ENCODE data around the gene ELOVL5.

Gene ELOVL5

DNA sequence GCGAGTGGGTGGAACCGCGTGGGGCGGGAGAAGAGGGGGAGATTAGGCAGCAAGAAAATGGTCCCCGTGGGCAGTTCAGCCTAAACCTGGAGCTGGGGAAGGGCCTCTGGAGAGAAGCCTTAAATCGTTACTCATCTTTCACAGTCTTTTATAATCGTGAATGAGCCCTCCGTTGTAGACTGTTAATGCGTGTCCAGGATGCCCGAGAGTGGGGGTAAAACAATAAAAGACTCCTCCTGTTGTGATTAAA is 11.0 kb upstream of the ELOVL5 start:
- peak overlapping the region; percentile 90 for H3K23ac ChIP-seq (ENCODE audit: low read depth, low read length, poor library complexity)
- peak overlapping the region; percentile 60 for H2AFZ ChIP-seq (ENCODE audit: low read length)
- H3K4me3 ChIP-seq (ENCODE audit: low read length in 2 of 2) = peak overlapping the region; percentile 51 to 75
- H3K9me3 ChIP-seq (replicated peaks in 1 of 2; ENCODE audit: control insufficient read depth in 2 of 2, insufficient read depth in 1 of 2, low read depth in 1 of 2, low read length in 2 of 2) = peaks cover 3 to 9% of the 10 kb centered on the region in 2 donors
- peak overlapping the region; percentile 93 for H2BK120ac ChIP-seq (ENCODE audit: low read depth, low read length)
- peak overlapping the region; percentile 97 for H3K18ac ChIP-seq (ENCODE audit: low read length)
- H2BK15ac ChIP-seq (ENCODE audit: low read length) = no peak overlapping the region
- H2BK5ac ChIP-seq (ENCODE audit: low read length) = peak overlapping the region; percentile 89
- H3K36me3 ChIP-seq (replicated peaks in 1 of 2; ENCODE audit: control insufficient read depth in 2 of 2, insufficient read depth in 2 of 2, low read length in 2 of 2) = no peaks in the 10 kb centered on the region
- H3K14ac ChIP-seq (ENCODE audit: low read length) = no peak overlapping the region
- H4K91ac ChIP-seq (ENCODE audit: low read depth, low read length, poor library complexity) = no peak overlapping the region
- no peak overlapping the region for H3K4ac ChIP-seq (ENCODE audit: low read length)
- no peak for DNase-seq (ENCODE audit: low spot score)
- peak overlapping the region; percentile 69 for H3K27ac ChIP-seq (replicated peaks; ENCODE audit: low read length)
- peak overlapping the region; percentile 86 for H3K9ac ChIP-seq (ENCODE audit: low read depth, low read length, poor library complexity)
- WGBS, 2 donors (ENCODE audit: extremely low coverage in 2 of 2, insufficient read length in 2 of 2, insufficient replicate concordance in 1 of 2) = no CpG with 5 or more reads among the region's 10 CpGs
- H3K27me3 ChIP-seq (ENCODE audit: control insufficient read depth in 3 of 3, insufficient read depth in 3 of 3, low read depth in 1 of 3, low read length in 3 of 3) = no peaks in the 10 kb centered on the region
- no peak overlapping the region for H2AK5ac ChIP-seq (ENCODE audit: low read depth, low read length)
- peaks cover 16 to 20% of the 10 kb centered on the region in 2 donors for H3K4me1 ChIP-seq (ENCODE audit: control insufficient read depth in 2 of 2, insufficient read depth in 1 of 2, low read depth in 1 of 2, low read length in 2 of 2)
- H3K4me2 ChIP-seq (ENCODE audit: insufficient read depth, low read length, poor library complexity, severe bottlenecking) = peak overlapping the region; percentile 76
- H2BK12ac ChIP-seq (ENCODE audit: low read length) = no peak overlapping the region
- no peak overlapping the region for H4K8ac ChIP-seq (ENCODE audit: low read depth, low read length)
- no peaks in the 10 kb centered on the region for H3K79me1 ChIP-seq (ENCODE audit: low read depth, low read length)

GRCh38 chr6:53359095-53359842 is 10.5 kb upstream of the ELOVL5 start:
- Histone ChIP-seq H3K36me3 (replicated peaks in 1 of 2; ENCODE audit: control insufficient read depth in 2 of 2, insufficient read depth in 2 of 2, low read length in 2 of 2) (no peaks in the 10 kb centered on the region), H2BK15ac (ENCODE audit: low read length) (peak overlapping the region; percentile 72)

GRCh38 chr6:53358440-53359094 is 9.8 kb upstream of the ELOVL5 start:
- Histone ChIP-seq H3K9me3 (replicated peaks in 1 of 2; ENCODE audit: control insufficient read depth in 2 of 2, insufficient read depth in 1 of 2, low read depth in 1 of 2, low read length in 2 of 2) (peaks cover under 1 to 1% of the 10 kb centered on the region in 2 donors), H4K8ac (ENCODE audit: low read depth, low read length) (no peak overlapping the region), H2BK12ac (ENCODE audit: low read length) (no peak overlapping the region), H4K91ac (ENCODE audit: low read depth, low read length, poor library complexity) (no peak overlapping the region), H2BK120ac (ENCODE audit: low read depth, low read length) (no peak overlapping the region), H3K4ac (ENCODE audit: low read length) (no peak overlapping the region), H3K18ac (ENCODE audit: low read length) (peak overlapping the region; percentile 5), H3K36me3 (replicated peaks in 1 of 2; ENCODE audit: control insufficient read depth in 2 of 2, insufficient read depth in 2 of 2, low read length in 2 of 2) (no peaks in the 10 kb centered on the region), H2BK15ac (ENCODE audit: low read length) (peak overlapping the region; percentile 72), H3K27me3 (ENCODE audit: control insufficient read depth in 3 of 3, insufficient read depth in 3 of 3, low read depth in 1 of 3, low read length in 3 of 3) (no peaks in the 10 kb centered on the region), H2AK5ac (ENCODE audit: low read depth, low read length) (no peak overlapping the region), H3K9ac (ENCODE audit: low read depth, low read length, poor library complexity) (no peak overlapping the region), H3K14ac (ENCODE audit: low read length) (no peak overlapping the region), H2AFZ (ENCODE audit: low read length) (peak overlapping the region; percentile 94), H2BK5ac (ENCODE audit: low read length) (peak overlapping the region; percentile 89), H3K27ac (replicated peaks; ENCODE audit: low read length) (peak overlapping the region; percentile 79), H3K4me2 (ENCODE audit: insufficient read depth, low read length, poor library complexity, severe bottlenecking) (peak overlapping the region; percentile 82), H3K4me1 (ENCODE audit: control insufficient read depth in 2 of 2, insufficient read depth in 1 of 2, low read depth in 1 of 2, low read length in 2 of 2) (peaks cover 16 to 20% of the 10 kb centered on the region in 2 donors), H3K79me1 (ENCODE audit: low read depth, low read length) (no peaks in the 10 kb centered on the region), H3K4me3 (ENCODE audit: low read length in 2 of 2) (peak overlapping the region; percentile 58 to 84), H3K23ac (ENCODE audit: low read depth, low read length, poor library complexity) (peak overlapping the region; percentile 90)
- WGBS, 2 donors (ENCODE audit: extremely low coverage in 2 of 2, insufficient read length in 2 of 2, insufficient replicate concordance in 1 of 2) = no CpG with 5 or more reads among the region's 17 CpGs
- no peak for DNase-seq (ENCODE audit: low spot score)

More at GRCh38 chr6:53359095-53359842, 10.5 kb upstream of the ELOVL5 start:
- Histone ChIP-seq H3K14ac (ENCODE audit: low read length) (no peak overlapping the region), H3K4me2 (ENCODE audit: insufficient read depth, low read length, poor library complexity, severe bottlenecking) (peak overlapping the region; percentile 82), H4K8ac (ENCODE audit: low read depth, low read length) (no peak overlapping the region), H3K18ac (ENCODE audit: low read length) (peak overlapping the region; percentile 98), H2BK120ac (ENCODE audit: low read depth, low read length) (peak overlapping the region; percentile 93), H4K91ac (ENCODE audit: low read depth, low read length, poor library complexity) (no peak overlapping the region), H3K27me3 (ENCODE audit: control insufficient read depth in 3 of 3, insufficient read depth in 3 of 3, low read depth in 1 of 3, low read length in 3 of 3) (no peaks in the 10 kb centered on the region), H3K4me3 (ENCODE audit: low read length in 2 of 2) (peak overlapping the region; percentile 58 to 84), H2BK5ac (ENCODE audit: low read length) (peak overlapping the region; percentile 89), H3K4me1 (ENCODE audit: control insufficient read depth in 2 of 2, insufficient read depth in 1 of 2, low read depth in 1 of 2, low read length in 2 of 2) (peaks cover 16 to 20% of the 10 kb centered on the region in 2 donors), H2AK5ac (ENCODE audit: low read depth, low read length) (no peak overlapping the region), H3K4ac (ENCODE audit: low read length) (no peak overlapping the region), H3K23ac (ENCODE audit: low read depth, low read length, poor library complexity) (peak overlapping the region; percentile 90), H3K9ac (ENCODE audit: low read depth, low read length, poor library complexity) (peak overlapping the region; percentile 86), H2BK12ac (ENCODE audit: low read length) (no peak overlapping the region), H3K9me3 (replicated peaks in 1 of 2; ENCODE audit: control insufficient read depth in 2 of 2, insufficient read depth in 1 of 2, low read depth in 1 of 2, low read length in 2 of 2) (peaks cover 3 to 7% of the 10 kb centered on the region in 2 donors), H3K79me1 (ENCODE audit: low read depth, low read length) (no peaks in the 10 kb centered on the region), H3K27ac (replicated peaks; ENCODE audit: low read length) (peak overlapping the region; percentile 79), H2AFZ (ENCODE audit: low read length) (peak overlapping the region; percentile 94)
- WGBS, 2 donors (ENCODE audit: extremely low coverage in 2 of 2, insufficient read length in 2 of 2, insufficient replicate concordance in 1 of 2) = no CpG with 5 or more reads among the region's 73 CpGs
- peak; percentile 95 for DNase-seq (ENCODE audit: low spot score)

- no peak overlapping the region for H2AK5ac ChIP-seq (ENCODE audit: low read depth, low read length)
- no peak overlapping the region for H3K23ac ChIP-seq (ENCODE audit: low read depth, low read length, poor library complexity)
- peaks cover 16 to 20% of the 10 kb centered on the region in 2 donors for H3K4me1 ChIP-seq (ENCODE audit: control insufficient read depth in 2 of 2, insufficient read depth in 1 of 2, low read depth in 1 of 2, low read length in 2 of 2)
- DNase-seq (ENCODE audit: low spot score) = no peak
- no peaks in the 10 kb centered on the region for H3K9me3 ChIP-seq (replicated peaks in 1 of 2; ENCODE audit: control insufficient read depth in 2 of 2, insufficient read depth in 1 of 2, low read depth in 1 of 2, low read length in 2 of 2)
- no peak overlapping the region for H2BK15ac ChIP-seq (ENCODE audit: low read length)
- no peak overlapping the region for H2BK12ac ChIP-seq (ENCODE audit: low read length)
- H3K27ac ChIP-seq (replicated peaks; ENCODE audit: low read length) = no peak overlapping the region
- H3K4me3 ChIP-seq (ENCODE audit: low read length in 2 of 2) = peak overlapping the region in 1 of 2 donors; percentile 58
- H2BK120ac ChIP-seq (ENCODE audit: low read depth, low read length) = no peak overlapping the region
- no peaks in the 10 kb centered on the region for H3K79me1 ChIP-seq (ENCODE audit: low read depth, low read length)
- WGBS, 2 donors (ENCODE audit: extremely low coverage in 2 of 2, insufficient read length in 2 of 2, insufficient replicate concordance in 1 of 2) = no CpG with 5 or more reads among the region's 7 CpGs
- H3K4ac ChIP-seq (ENCODE audit: low read length) = no peak overlapping the region
- H3K9ac ChIP-seq (ENCODE audit: low read depth, low read length, poor library complexity) = no peak overlapping the region
- no peak overlapping the region for H3K14ac ChIP-seq (ENCODE audit: low read length)
- H2AFZ ChIP-seq (ENCODE audit: low read length) = no peak overlapping the region
- no peaks in the 10 kb centered on the region for H3K27me3 ChIP-seq (ENCODE audit: control insufficient read depth in 3 of 3, insufficient read depth in 3 of 3, low read depth in 1 of 3, low read length in 3 of 3)
- H3K18ac ChIP-seq (ENCODE audit: low read length) = no peak overlapping the region
- no peak overlapping the region for H4K8ac ChIP-seq (ENCODE audit: low read depth, low read length)
- no peak overlapping the region for H3K4me2 ChIP-seq (ENCODE audit: insufficient read depth, low read length, poor library complexity, severe bottlenecking)
- H3K36me3 ChIP-seq (replicated peaks in 1 of 2; ENCODE audit: control insufficient read depth in 2 of 2, insufficient read depth in 2 of 2, low read length in 2 of 2) = no peaks in the 10 kb centered on the region
- no peak overlapping the region for H4K91ac ChIP-seq (ENCODE audit: low read depth, low read length, poor library complexity)
- no peak overlapping the region for H2BK5ac ChIP-seq (ENCODE audit: low read length)
Observed at GRCh38 chr6:53357576-53358360, 9.0 kb upstream of the ELOVL5 start.
